ENCODE data around the gene UBLCP1. TPM values are rescaled to one million over a fixed set of nuclear protein-coding genes. Genes with fewer than 3 reads are reported as not detected.
A peak's percentile ranks its signal among the peaks of the same experiment; 100 is the strongest.

UBLCP1 gene
- total and polyA plus RNA-seq, 2 of the 13 experiments (the other 11 are each of a cell fraction or from before 2014, with no cell fraction given), result 6.5 to 12.6 TPM

- TF ChIP-seq MAFG (CRISPR knock-in tag; IDR thresholded peaks at IDR 0.05), result no peak
- TF ChIP-seq TGIF2 (CRISPR knock-in tag; IDR thresholded peaks at IDR 0.05), result no peak
- no peak for TF ChIP-seq ZNF441 (CRISPR knock-in tag; IDR thresholded peaks at IDR 0.05; ENCODE audit: borderline replicate concordance)
- no peak for TF ChIP-seq NR2F2 (IDR thresholded peaks at IDR 0.05; ENCODE audit: borderline replicate concordance, low read depth)
- TF ChIP-seq ZFP36L1 (CRISPR knock-in tag; IDR thresholded peaks at IDR 0.05), result no peak
- peak; percentile 18; the same call in 1 of the 2 replicates for TF ChIP-seq ZFY (CRISPR knock-in tag; IDR thresholded peaks at IDR 0.05)
- TF ChIP-seq GATAD2A (CRISPR knock-in tag; IDR thresholded peaks at IDR 0.05), result 0 out of 2 replicates have a peak, but pooled peaks have one; percentile 16
- no peak for TF ChIP-seq ELF1 (CRISPR knock-in tag; IDR thresholded peaks at IDR 0.05)
- TF ChIP-seq SOX6 (IDR thresholded peaks at IDR 0.05), result no peak
- 0 out of 2 replicates have a peak, but pooled peaks have one; percentile 29 for TF ChIP-seq SOX6 (CRISPR knock-in tag; IDR thresholded peaks at IDR 0.05)
- no peak for TF ChIP-seq ZNF296 (CRISPR knock-in tag; conservative IDR thresholded peaks at IDR 0.05)
- no peak for TF ChIP-seq SMARCE1 (IDR thresholded peaks at IDR 0.05; ENCODE audit: borderline replicate concordance)
- no peak for TF ChIP-seq ZNF776 (CRISPR knock-in tag; IDR thresholded peaks at IDR 0.05)
- TF ChIP-seq NFIB (CRISPR knock-in tag; IDR thresholded peaks at IDR 0.05; ENCODE audit: borderline replicate concordance), result no peak
- TF ChIP-seq U2AF1 (optimal IDR thresholded peaks at IDR 0.05; ENCODE audit: low read depth, low read length), result no peak
- TF ChIP-seq THAP7 (CRISPR knock-in tag; IDR thresholded peaks at IDR 0.05), result no peak
- 0 out of 2 replicates have a peak, but pooled peaks have one; percentile 17 for TF ChIP-seq POGZ (CRISPR knock-in tag; IDR thresholded peaks at IDR 0.05)
- TF ChIP-seq ZNF639 (CRISPR knock-in tag; conservative IDR thresholded peaks at IDR 0.05), result no peak
- peak; percentile 10; the same call in 1 of the 2 replicates for TF ChIP-seq ARID5B (CRISPR knock-in tag; IDR thresholded peaks at IDR 0.05)
- TF ChIP-seq REST (IDR thresholded peaks at IDR 0.05; ENCODE audit: borderline replicate concordance in 1 of 2, low read depth in 1 of 2, low read length in 2 of 2), result no peak
- TF ChIP-seq ZSCAN25 (CRISPR knock-in tag; IDR thresholded peaks at IDR 0.05), result no peak
Observed at GRCh38 chr5:159331093-159331973, 68.2 kb downstream of the UBLCP1 start (continued).
